ENCODE results near the gene FGFRL1.

Gene FGFRL1

DNA sequence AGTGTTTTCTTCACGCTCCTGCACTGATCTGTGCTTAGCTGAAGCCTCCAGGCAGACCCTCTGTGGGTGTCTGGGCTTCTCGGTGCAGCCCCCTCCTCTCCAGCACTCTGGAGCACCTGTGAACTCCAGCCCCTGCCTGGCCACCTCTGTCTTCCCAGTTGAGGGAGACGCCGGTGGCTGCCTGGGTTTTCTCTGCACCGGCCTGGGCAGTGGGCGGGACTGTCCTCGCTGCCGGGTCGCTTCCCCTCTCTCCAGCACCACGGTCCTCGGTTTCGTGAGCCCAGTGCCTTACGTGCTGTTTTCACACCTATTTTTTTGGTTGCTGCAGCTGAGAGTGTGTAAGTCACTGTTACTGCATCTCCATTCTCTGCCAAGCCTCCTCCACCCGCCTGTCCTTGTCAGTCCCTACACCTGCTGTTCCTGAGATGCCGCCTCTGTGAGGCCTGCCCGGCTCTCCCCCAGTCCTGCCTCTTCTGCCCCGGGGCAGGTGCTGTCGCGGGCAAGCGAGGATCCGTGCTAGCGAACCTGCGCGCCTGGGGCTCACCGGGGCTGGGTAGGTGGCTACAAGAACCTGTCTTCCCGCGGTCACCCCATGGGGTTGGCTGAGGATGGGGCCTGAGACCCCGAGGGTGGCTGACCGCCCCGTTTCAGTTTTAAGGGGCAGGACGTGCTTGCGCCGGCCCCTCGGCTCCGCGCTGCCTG, 2.4 kb upstream of the FGFRL1 start:
- ChIA-PET CTCF (interaction anchor here (1.0 to 1.4 kb wide), 2 partner anchors 10 to 107 kb away, joined by 4 read pairs; no protein-coding TSS in a partner anchor), POLR2A (no interaction called here)
- no peak for TF ChIP-seq CTCF (IDR thresholded peaks at IDR 0.05; ENCODE audit: insufficient read depth, low read length, missing control alignments)
- H3K4me3 ChIP-seq (ENCODE audit: low read depth, low read length) = peak overlapping the region; percentile 65
- DNase-seq (ENCODE audit: low read depth, low spot score) = no peak

DNA sequence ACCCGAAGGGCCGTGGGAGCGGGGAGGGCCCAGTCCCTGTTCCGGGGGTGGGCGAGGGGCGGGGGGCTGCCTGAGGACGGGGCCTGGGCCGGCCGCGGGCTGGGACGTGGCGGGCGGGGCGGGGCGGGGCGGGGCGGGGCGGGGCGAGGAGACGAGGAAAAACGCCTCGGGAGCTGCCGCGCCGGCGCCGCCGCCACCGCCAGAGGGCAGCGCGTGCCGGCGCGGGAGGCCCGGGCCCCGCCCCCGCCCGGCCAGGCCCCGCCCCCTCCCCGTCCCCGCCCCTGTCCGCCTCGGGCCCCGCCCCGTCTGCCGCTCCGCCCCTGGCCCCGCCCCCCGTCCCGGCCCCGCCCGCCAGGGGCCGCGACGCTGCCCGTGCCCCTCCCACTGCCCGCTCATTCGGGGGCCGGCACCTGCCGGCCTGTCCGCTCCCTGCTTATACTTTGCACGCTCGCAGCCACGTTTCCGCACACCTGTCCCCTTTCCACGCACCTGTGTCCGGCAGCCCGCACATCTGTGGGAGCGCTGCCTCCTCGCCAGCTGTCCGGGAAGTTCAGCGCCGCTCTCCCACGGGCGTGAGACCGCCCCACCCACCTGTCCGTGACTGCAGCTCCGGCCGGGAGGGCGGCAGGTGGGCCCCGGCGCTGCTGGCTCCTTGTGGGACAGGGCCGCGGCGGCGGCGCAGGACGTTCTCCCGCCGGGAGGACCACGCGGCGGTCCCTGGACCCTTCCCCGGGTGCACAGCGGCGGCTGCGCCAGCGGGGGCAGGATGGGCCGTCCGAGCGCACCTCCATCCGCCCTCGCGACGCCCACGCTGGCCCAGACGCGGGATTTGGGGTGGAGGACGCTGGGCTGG, 1.7 kb upstream of the FGFRL1 start:
- POLR2A ChIA-PET = no interaction called here
- no peak for DNase-seq (ENCODE audit: low read depth, low spot score)
- CTCF ChIA-PET = interaction anchor here (0.6 to 1.5 kb wide), 10 partner anchors 11 to 334 kb away, joined by 3 to 6 read pairs (median 3); partner anchors contain the start of genes IDUA and SLC26A1
- peak overlapping the region; percentile 65 for H3K4me3 ChIP-seq (ENCODE audit: low read depth, low read length)
- TF ChIP-seq CTCF (IDR thresholded peaks at IDR 0.05; ENCODE audit: insufficient read depth, low read length, missing control alignments) = peak; percentile 38

DNA sequence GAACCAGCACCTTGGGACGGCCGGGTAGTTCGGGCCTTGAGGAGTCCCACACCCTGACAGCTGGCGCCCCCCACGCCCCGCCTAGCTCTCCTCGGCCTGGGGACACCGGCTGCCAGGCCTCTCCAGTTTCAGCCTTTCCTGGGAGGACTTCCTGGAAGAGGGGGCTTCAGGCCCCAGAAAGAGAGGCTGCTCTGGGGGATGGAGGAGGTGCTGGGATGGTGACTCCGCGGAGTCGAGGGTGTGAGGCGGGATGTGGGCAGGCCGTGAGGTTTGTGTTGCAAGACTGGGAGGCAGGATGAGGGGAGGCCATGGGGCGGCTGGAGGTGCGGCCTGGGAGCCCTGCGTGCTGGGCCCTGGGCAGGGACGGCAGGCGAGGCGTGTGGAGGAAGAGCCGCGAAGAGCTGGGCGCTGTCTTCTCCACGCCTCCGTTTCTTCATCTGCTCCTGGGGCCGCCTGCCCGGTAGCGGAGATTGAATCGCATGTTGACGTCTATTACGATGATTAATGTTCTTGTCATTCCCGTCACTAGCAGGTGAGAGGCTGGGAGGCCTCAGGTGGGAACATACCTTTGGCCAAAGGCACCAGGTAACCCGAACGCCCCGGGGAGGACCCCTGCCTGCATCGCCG, 918 bp upstream of the FGFRL1 start:
- CTCF ChIA-PET = interaction anchor here (0.6 to 1.5 kb wide), 10 partner anchors 12 to 333 kb away, joined by 3 to 6 read pairs (median 3); partner anchors contain the start of genes IDUA and SLC26A1
- H3K4me3 ChIP-seq (ENCODE audit: low read depth, low read length) = peak overlapping the region; percentile 54
- no peak for TF ChIP-seq CTCF (IDR thresholded peaks at IDR 0.05; ENCODE audit: insufficient read depth, low read length, missing control alignments)
- POLR2A ChIA-PET = no interaction called here
- peak; percentile 14 for DNase-seq (ENCODE audit: low read depth, low spot score)

- TF ChIP-seq CTCF (IDR thresholded peaks at IDR 0.05; ENCODE audit: insufficient read depth, low read length, missing control alignments) = no peak
- CTCF ChIA-PET = no interaction called here
- POLR2A ChIA-PET = no interaction called here
- no peak for DNase-seq (ENCODE audit: low read depth, low spot score)
- H3K4me3 ChIP-seq (ENCODE audit: low read depth, low read length) = peak overlapping the region; percentile 61
Observed at GRCh38 chr4:1011666-1012033, 224 bp downstream of the FGFRL1 start.

- no peak for DNase-seq (ENCODE audit: low read depth, low spot score)
- peak overlapping the region; percentile 61 for H3K4me3 ChIP-seq (ENCODE audit: low read depth, low read length)
- POLR2A ChIA-PET = no interaction called here
Observed at GRCh38 chr4:1012034-1012739, 761 bp downstream of the FGFRL1 start.

More at GRCh38 chr4:1012034-1012739, 761 bp downstream of the FGFRL1 start:
- CTCF ChIA-PET = no interaction called here
- TF ChIP-seq CTCF (IDR thresholded peaks at IDR 0.05; ENCODE audit: insufficient read depth, low read length, missing control alignments) = no peak

All from AG04449 (cell line).